OCI-LY3 (cell line): Measurements from ENCODE around the gene PIH1D1.

Experiments used
- EZH2phosphoT487 ChIP-seq: fragments of 200-600 bp; shearing (Covaris generic); IDR thresholded peaks from 2 replicates; pipeline ENCODE4 v1.6.1; 2018; ENCODE audit warnings: antibody characterized with exemption, mixed run types, low read depth
- TF ChIP-seq, protein P1 (sequence below): fragments of 200-600, 300-600 bp; sonication (generic); IDR thresholded peaks from 2 replicates; pipeline ENCODE4 v1.5.1; 2014; ENCODE audit warnings: antibody characterized with exemption, low read length, low read depth

DNA sequence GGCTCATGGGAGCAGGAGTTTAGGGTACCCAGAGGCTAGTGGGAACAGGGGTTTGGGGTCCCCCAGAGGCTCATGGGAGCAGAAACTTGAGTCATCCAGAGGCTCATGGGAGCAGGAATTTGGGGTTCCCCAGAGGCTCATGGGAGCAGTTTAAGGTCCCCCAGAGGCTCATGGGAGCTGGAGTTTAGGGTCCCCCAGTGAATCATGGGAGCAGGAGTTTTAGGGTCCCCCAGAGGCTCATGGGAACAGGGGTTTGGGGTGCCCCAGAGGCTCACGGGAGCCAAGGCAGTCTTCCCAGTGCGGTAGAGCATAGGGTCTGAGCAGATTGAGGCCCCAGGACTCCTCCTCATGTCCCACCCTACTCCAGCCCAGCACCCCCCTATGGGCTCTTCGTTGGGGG lies 13.8 kb upstream of the PIH1D1 start:
- TF ChIP-seq, protein P1, sequence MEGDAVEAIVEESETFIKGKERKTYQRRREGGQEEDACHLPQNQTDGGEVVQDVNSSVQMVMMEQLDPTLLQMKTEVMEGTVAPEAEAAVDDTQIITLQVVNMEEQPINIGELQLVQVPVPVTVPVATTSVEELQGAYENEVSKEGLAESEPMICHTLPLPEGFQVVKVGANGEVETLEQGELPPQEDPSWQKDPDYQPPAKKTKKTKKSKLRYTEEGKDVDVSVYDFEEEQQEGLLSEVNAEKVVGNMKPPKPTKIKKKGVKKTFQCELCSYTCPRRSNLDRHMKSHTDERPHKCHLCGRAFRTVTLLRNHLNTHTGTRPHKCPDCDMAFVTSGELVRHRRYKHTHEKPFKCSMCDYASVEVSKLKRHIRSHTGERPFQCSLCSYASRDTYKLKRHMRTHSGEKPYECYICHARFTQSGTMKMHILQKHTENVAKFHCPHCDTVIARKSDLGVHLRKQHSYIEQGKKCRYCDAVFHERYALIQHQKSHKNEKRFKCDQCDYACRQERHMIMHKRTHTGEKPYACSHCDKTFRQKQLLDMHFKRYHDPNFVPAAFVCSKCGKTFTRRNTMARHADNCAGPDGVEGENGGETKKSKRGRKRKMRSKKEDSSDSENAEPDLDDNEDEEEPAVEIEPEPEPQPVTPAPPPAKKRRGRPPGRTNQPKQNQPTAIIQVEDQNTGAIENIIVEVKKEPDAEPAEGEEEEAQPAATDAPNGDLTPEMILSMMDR, result no peak
- no peak for TF ChIP-seq EZH2phosphoT487
